ENCODE results near the gene RNF166. TPM values are rescaled to one million over a fixed set of nuclear protein-coding genes. Genes with fewer than 3 reads are reported as not detected.

RNF166 gene
- polyA plus RNA-seq, 3 donors = 99.3 to 255 (median 120) TPM

DNA sequence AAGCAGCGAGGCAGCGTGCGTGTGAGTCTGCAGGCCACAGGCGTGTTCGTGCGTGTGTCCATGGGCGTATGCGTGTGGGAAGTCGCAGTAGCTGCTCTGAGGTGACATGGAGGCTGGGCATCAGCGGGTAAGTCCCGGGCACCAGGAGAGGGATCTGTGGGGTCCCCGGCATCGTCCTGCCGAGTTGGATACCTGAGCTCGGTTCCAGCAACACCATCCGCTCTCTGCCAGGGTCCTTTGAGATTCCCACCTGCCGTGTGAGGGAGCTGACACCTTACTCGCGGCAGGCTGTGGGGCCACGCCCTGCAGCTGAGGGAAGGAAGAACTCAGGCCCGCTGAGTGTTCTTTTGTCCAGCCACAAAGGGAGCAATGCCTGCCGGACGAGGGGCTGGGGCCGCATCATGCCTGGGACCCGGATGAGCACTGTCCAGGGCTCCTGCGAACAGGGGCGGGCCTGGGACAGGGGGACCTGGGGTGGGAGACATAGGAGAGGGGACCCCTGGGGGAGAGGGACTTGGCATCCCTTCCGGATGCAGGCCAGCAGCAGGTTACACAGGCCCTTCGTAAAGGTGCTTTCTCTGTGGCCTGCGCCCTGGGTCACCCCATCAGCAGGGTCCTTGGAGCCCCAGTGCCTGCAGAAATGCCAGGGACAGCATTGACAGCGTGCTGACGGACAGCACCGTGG is 14.9 kb downstream of the RNF166 start:
- Mint-ChIP-seq H3K9me3 (no peaks in the 10 kb centered on the region), H3K36me3 (peaks cover 19 to 22% of the 10 kb centered on the region in 2 donors), H3K27me3 (ENCODE audit: low read depth in 3 of 3) (peaks cover 13 to 19% (median 15%) of the 10 kb centered on the region in 3 donors), H3K27ac (peak overlapping the region in 5 of 7 donors; percentile 28 to 87 (median 73)), H3K4me3 (peak overlapping the region in 1 of 2 donors; percentile 42), H3K4me1 (peaks cover 52% of the 10 kb centered on the region)
- no peak for TF ChIP-seq CTCF (IDR thresholded peaks at IDR 0.05)
- DNase-seq = no peak
- Histone ChIP-seq H3K36me3 (replicated peaks in 1 of 2; ENCODE audit: control insufficient read depth in 1 of 2, insufficient read depth in 2 of 2, low read length in 2 of 2) (peaks cover 11 to 16% of the 10 kb centered on the region in 2 donors), H3K27me3 (ENCODE audit: control insufficient read depth in 2 of 2, insufficient read depth in 2 of 2, low read length in 2 of 2) (no peaks in the 10 kb centered on the region), H2AFZ (ENCODE audit: insufficient read depth, low read depth, low read length, poor library complexity, severe bottlenecking) (no peak overlapping the region), H3K9me3 (replicated peaks in 1 of 2; ENCODE audit: control insufficient read depth in 1 of 2, insufficient read depth in 1 of 2, low read length in 2 of 2) (no peaks in the 10 kb centered on the region), H3K4me3 (replicated peaks in 1 of 3; ENCODE audit: low read depth in 2 of 3, low read length in 3 of 3) (peak overlapping the region in 1 of 3 experiments; percentile 19), H3K9ac (ENCODE audit: insufficient read depth, low read length, poor library complexity, severe bottlenecking) (no peak overlapping the region), H3K4me1 (ENCODE audit: control insufficient read depth in 1 of 2, insufficient read depth in 2 of 2, low read length in 2 of 2) (peaks cover 43 to 47% of the 10 kb centered on the region in 2 donors), H3K79me2 (ENCODE audit: insufficient read depth, low read length) (no peaks in the 10 kb centered on the region), H3K27ac (ENCODE audit: low read depth in 1 of 2, low read length in 2 of 2) (no peak overlapping the region), H4K20me1 (ENCODE audit: insufficient read depth, low read length) (peaks cover 19% of the 10 kb centered on the region), H3K4me2 (replicated peaks; ENCODE audit: extremely low read depth, low read length, poor library complexity, severe bottlenecking) (peak overlapping the region; percentile 47)
- intact Hi-C loops (cut with micrococcal nuclease) = no loop called here
- 71% methylated on average over 33 of the region's 33 CpGs for WGBS (ENCODE audit: insufficient coverage)

DNA sequence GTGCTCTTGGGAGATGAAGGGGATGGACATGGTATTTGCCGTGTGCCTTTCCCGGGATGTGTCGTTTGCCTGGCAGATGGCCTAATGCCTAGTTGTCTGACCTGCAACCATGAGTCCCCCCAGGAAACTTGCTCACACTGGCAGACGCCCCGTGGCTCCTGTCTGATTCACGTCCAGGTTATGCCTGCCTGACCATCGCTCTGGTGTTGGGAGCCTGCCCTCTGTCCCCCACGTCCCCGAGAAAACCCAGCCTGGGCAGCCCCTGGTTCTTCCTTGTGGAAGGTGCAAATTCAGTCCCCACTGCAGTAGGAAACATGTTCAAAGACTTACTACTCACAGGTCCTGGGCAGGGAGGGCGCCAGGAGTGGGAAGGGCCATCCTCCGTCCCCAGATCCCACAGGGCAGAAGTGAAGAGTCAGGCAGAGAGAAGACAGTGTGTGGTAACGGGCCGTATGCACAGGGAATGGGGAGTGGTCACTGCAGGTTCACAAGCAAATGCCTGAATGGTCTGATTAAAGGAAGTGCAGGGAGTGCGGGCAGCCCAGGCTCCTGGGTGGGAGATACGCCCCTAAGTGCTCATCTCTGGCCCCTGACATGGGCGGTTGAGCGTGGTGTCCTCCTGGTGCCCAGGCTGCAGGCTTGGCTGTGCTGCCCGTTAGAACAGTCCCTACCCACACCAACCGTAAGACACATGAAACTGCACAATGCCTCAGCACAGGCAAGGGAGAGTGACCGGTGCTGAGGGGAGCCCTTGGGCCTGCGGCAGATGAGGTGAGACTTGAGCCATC is 15.7 kb downstream of the RNF166 start:
- Histone ChIP-seq H3K4me2 (replicated peaks; ENCODE audit: extremely low read depth, low read length, poor library complexity, severe bottlenecking) (no peak overlapping the region), H3K27me3 (ENCODE audit: control insufficient read depth in 2 of 2, insufficient read depth in 2 of 2, low read length in 2 of 2) (no peaks in the 10 kb centered on the region), H3K36me3 (replicated peaks in 1 of 2; ENCODE audit: control insufficient read depth in 1 of 2, insufficient read depth in 2 of 2, low read length in 2 of 2) (peaks cover 4 to 8% of the 10 kb centered on the region in 2 donors), H3K27ac (ENCODE audit: low read depth in 1 of 2, low read length in 2 of 2) (no peak overlapping the region), H3K9me3 (replicated peaks in 1 of 2; ENCODE audit: control insufficient read depth in 1 of 2, insufficient read depth in 1 of 2, low read length in 2 of 2) (no peaks in the 10 kb centered on the region), H3K4me1 (ENCODE audit: control insufficient read depth in 1 of 2, insufficient read depth in 2 of 2, low read length in 2 of 2) (peaks cover 48 to 51% of the 10 kb centered on the region in 2 donors), H3K4me3 (replicated peaks in 1 of 3; ENCODE audit: low read depth in 2 of 3, low read length in 3 of 3) (no peak overlapping the region), H2AFZ (ENCODE audit: insufficient read depth, low read depth, low read length, poor library complexity, severe bottlenecking) (no peak overlapping the region), H3K9ac (ENCODE audit: insufficient read depth, low read length, poor library complexity, severe bottlenecking) (no peak overlapping the region), H3K79me2 (ENCODE audit: insufficient read depth, low read length) (peaks cover 6% of the 10 kb centered on the region), H4K20me1 (ENCODE audit: insufficient read depth, low read length) (peaks cover 12% of the 10 kb centered on the region)
- Mint-ChIP-seq H3K4me1 (peaks cover 52% of the 10 kb centered on the region), H3K4me3 (peak overlapping the region in 1 of 2 donors; percentile 19), H3K27ac (peak overlapping the region in 4 of 7 donors; percentile 63 to 83 (median 76)), H3K9me3 (no peaks in the 10 kb centered on the region), H3K36me3 (peaks cover 11 to 15% of the 10 kb centered on the region in 2 donors), H3K27me3 (ENCODE audit: low read depth in 3 of 3) (peaks cover 13 to 19% (median 15%) of the 10 kb centered on the region in 3 donors)
- no peak for TF ChIP-seq CTCF (IDR thresholded peaks at IDR 0.05)
- WGBS (ENCODE audit: insufficient coverage) = 84% methylated on average over 17 of the region's 21 CpGs
- intact Hi-C loops (cut with micrococcal nuclease) = no loop called here
- no peak for DNase-seq

All from CD14-positive monocyte (primary cell).